GM19324 (cell line): ENCODE data around the gene MAGI1.

Source experiments
- ATAC-seq: cut with Tn5 transposase; IDR thresholded peaks from one replicate; pipeline ENCODE4 v1.9.1; 2021; ENCODE audit warnings: mild to moderate bottlenecking, moderate library complexity; ENCODE audit not compliant: unreplicated experiment, low FRiP score

The MAGI1 gene

DNA sequence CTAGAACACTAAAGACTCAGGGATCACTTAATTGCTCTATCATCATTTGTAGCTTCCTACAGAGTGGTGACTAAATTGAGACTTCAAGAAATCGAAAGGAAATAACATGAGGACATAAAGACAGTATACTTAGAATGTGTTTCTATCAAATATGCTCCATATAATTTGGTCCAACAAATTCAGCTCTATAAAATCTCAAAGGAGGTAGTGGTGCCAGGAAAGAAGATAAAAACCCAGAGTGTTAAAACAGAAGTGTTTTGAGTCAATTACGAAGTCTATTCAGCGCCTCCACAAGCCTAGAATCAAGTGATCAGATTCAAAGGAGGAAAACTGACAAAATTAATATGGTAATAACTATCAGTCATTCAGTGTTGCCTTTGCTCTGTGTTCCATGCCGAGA is 22.9 kb downstream of the MAGI1 start:
- no peak for ATAC-seq

DNA sequence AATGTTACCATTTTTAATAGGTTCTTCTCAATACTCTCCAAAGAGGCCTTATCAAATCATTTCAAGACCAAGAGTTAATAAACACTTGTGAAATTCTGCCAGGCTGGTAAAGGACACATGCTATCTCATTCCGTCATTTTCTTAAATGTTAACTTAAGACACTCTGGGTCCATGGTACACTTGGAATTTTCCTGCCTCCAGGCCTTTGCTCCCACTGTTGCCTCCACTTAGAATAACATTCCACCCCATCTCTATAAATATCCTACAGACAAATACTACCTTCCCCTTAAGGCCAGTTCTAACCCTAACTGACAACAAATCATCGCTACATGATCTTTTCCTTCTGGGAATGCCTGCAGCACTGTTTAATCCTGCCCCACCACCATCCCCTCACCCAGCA is 24.1 kb downstream of the MAGI1 start:
- ATAC-seq: no peak

DNA sequence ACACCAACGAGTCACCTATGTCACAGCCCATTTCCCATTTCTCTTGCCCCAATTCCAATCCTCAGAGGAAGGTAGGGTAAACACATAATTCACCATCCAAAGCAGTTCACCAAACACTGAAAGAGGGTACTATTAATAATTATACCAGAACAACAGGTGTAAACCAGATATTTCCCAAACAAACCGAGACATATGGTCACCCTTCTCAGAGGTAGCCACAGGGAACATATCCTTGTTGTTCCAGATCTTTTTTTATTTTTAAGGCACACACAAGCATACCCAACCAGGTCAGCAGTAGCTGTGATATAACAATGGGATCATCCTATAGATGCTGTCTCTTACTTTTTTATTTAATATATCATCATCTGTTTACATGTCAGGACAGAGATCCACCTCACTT is 24.7 kb downstream of the MAGI1 start:
- no peak for ATAC-seq

DNA sequence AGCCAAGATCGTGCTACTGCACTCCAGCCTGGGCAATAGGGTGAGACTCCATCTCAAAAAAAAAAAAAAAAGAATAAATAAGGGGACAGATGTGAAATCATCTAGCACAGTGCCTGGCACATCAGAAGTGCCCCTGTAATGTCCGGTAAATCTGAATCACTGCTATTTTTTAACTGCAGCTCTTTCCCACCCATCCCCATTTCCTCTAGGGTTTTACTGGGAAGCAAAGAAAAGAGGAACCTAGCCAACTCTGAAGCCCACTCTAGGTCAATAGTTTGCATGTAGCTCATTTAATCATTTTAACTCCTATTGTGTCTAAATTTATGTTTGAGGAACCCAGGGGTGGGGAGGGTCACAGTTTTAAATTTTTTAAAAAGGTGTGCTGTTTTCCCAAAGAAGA is 26.0 kb downstream of the MAGI1 start:
- ATAC-seq: no peak

DNA sequence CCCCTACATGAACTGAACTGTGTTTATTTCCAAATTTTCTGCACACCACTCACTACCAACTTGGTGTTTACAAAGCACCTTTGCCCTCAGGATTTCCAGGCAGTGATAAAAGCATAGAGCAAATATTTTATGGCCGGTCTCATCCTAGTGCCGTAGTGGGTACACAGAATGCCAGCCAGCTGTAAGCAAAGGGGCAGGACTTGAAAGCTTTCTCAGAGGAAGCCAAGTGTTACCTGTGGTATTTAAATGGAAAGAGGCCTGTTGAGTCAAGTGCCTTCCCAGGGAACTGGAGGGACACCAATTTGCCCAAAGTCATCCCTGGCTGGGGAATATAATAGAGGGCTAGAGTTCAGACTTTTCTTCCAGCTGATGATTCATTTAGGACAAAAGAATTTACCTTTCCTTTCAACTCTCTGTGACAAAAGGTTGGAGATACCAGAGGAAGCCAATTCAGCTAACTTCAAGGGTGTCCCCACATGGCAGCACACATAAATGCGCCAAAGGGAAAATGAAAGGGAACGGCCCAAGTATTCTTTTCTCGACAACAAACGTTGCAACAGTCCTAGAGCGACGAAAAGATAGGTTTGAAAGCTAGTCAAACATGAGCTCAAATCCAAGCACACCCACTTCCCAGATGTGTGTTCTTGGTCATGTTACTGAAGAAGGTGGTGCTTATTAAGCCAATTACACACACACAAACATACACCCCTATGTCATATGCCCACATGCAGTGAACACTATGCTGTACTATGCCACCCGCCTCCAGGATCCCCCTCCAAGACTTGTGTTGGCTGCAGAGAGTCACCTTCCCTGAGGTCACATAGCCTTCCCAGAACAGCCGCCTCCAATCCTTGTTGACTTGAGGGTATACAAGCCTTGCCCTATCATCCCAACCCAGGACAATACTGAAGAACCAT is 27.7 kb downstream of the MAGI1 start:
- ATAC-seq: no peak

DNA sequence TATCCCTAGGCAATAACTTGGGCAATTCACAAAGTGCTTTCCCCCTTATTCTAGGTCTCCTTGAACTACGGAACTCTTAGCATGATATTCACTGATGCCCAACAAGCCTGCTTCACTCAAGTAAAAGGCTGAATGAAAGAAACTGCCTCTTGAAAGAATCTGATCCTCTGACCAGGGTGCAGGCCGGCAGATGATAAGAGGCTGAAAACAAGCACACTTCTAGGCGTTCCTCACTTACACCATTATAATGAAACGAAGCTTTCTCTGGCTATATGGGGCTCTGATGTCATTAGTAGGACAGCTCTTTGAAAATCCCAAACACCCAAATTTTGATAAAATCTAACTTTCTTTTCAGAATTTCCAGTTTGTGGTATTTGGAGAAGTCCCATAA is 28.4 kb downstream of the MAGI1 start:
- no peak for ATAC-seq

DNA sequence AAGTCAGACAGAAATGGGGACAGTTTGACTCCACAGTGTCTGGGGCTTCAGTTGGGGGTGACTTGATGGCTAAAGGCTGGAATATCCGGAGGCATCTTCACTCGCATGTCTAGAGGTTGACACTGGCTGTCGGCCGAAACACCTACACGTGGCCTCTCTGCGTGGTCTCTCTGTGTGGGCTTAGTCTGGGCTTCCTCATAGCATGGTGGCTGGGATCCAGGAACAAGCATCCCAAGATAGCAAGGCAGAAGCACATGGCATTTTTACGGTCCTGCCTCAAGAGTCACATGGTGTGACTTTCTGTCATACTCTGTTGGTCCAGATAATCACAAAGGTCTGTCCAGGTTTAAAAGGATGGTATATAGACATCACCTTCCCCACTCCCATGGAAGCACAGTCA is 34.5 kb downstream of the MAGI1 start:
- no peak for ATAC-seq

DNA sequence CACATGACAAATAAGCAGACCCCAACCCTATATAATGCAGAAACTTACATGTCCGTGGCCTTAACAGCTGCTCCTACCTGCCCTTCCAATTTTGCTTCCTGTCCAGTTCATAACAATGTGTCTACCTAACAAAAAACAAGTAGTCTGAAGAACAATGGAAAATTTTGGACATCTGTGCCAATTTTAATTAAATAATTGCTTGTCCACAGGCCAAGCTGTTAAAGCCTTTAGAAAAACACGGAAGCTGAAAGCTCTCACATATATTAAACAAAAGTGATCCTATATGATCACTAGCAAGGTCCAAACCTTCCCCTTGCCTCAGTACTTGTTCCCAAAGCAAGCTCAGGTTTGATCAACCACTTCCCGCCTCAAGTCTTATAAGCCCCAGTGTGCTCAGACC is 37.1 kb downstream of the MAGI1 start:
- no peak for ATAC-seq

DNA sequence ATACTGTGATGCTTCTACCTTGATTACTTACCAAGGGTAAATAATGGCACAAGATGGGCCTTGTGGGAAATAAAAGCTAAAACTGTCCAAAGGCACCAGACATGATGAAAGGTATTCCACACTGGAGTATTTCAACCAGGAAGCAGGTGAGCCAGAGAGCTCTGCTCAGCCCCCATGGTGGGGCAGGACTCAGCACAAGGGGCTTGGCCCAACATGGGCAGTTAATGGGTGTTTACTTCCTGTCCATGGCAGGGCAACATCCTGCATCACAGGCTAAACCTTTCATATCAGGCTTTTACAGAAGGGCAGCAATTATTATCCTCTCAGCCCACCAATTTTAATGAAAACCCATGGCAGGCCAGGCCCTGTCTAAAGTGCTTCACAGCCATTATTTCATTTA is 38.2 kb downstream of the MAGI1 start:
- ATAC-seq: no peak

DNA sequence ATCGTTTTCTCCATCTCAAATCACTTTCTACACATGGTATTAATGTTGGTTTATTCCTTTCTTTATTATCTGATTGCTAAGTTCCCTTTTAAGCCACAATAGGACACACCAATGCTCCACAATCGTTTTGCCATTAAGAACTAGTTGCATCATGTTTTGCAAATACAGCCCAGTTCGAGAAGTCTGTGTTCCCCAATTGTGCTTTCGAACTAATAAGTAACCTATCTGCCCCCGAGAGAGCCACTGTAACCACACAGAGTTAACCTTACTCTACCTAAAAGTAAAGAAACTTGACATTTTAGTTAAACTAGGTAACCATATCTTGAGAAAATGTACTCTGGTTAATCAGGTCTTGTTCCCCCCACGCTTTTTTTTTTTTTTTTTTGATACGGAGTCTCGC is 39.1 kb downstream of the MAGI1 start:
- ATAC-seq: no peak

DNA sequence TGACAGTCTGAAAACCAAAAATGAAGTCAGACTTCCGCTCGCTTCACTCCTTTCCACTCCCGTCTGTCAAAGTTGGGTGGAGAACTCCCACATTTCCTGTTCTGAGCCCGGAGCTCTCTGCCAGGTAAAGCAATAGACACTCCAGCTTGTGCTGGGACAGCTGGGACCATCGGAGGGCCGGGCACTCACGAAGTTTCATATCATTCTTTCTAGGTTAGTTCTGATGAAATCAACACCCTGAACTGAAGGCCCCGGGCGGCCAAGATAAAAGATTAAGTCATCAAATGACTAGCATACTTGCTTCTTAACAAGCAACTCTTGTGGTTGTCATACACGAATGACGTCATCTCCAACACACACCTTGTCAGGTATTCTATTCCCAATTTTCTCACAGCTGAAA is 42.1 kb downstream of the MAGI1 start:
- ATAC-seq: no peak

DNA sequence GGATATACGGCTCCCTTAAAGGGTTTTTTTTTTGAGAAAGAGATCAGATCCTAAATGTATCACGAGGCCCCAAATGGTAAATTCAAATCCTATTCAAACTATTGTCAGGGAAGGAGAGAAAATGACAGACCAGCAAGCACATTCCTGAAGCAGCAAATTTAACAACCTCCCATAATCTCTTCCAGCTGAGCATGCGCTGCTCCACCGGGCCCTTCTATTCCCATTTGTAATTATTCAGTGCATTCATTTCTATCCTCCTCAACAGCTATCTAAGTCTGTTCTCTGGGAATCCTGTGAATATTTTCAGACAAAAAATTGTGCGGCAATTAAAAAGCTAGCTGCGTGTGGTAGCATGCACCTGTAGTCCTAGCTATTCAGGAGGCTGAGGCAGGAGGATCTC is 43.2 kb downstream of the MAGI1 start:
- ATAC-seq: no peak

DNA sequence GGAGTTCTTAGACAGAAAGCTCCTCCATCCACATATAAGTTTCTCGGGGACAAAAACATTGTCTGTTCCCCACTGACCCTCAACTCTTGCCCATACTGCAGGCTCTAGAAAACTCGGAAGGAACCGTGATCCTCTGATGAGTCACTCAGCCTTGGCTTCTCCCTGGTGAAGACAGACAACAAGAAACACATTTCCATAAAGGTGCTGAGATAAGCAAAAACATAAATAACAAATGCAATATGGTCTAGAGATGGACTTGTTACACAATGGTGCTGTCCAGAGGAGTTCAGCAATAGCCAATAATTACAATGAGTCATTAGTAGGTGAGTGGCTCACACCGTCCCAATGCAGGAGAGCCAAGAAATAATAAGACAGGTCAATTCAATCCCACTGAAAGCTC is 43.7 kb downstream of the MAGI1 start:
- ATAC-seq: no peak

DNA sequence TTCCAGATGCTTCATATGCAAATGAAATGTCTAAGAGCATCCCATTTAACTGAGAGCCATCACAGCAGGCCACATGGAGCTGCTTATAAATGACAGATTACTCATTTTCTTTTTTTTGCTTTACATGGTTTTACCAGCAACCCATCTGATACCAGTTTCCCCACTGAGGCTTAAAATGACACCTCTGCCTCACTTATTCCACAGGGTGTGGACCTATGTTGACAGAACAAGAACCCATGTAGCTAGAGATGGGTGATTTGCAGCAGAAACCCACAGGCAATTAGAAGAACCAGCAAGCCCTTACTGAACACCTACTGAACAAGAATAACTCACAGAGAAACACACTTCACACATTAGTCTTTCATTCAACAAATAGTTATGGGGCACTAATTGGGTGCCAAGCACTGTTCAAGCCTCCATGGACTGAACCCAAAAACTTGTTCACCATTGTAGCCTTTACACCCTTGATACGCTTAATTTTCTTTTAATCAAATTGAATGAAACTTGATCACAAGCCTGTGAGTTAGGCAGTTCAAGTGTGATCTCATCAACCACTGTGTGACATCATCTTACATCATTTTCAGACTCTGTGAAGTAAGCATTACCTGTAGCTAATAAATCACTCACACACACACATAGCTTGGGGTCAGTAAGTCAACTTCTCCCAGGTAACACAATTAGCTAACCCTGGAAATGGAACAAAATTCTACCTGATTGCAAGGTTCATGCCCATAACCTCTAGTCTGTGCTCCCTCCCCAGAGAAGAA is 45.4 kb downstream of the MAGI1 start:
- no peak for ATAC-seq

DNA sequence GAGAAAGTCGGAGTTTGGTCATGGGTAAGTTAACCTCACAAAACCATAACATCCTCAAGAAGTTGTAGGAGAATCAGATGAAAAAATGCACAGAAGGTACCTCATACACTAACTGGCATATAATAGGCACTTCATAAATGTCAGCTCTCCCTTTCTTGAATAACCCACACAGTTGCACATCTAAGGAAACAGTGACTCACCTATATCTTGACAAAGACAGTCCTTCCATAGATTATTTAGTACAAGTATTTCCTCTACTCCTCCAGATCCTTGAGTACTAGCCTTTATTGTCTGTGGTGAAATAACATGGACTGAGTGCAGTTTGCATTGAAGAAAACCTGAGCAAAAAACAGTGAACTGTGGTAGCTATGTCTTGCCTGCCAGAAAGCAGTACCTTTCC is 46.6 kb downstream of the MAGI1 start:
- ATAC-seq: no peak

DNA sequence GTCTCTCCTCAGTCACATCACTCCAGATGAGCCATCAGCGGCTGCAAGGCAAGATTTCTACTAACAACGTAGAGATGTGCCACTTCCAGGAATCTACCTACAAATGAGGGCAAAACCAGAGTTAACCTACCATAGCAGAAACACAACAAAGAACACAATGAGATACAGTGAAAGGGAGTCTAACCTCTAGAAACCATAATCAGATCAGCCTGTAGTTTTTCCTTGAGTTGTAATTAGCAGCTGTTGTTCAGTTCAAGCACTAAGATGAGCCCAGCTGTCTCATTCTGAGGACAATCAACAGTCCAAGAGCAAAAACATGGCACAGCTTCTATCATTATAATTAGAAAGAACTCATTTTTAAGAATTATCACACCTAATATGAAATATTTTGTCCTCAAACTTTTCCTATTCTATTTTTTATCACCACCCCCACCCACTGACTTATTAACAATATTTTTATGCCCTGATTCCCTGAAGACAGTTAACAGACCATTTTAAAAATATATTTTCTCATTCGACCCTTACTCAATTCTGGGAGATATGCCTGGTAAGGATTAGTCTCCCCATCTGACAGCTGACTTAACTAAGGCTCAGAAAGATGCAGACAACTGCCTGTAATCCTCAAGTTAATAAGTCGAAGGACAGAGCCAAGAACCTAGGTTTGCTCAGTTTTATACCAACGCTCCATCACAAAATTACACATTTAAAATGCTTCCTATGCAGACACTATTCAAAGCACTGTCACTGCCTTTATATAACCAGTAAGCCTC is 50.1 kb downstream of the MAGI1 start:
- ATAC-seq: no peak

DNA sequence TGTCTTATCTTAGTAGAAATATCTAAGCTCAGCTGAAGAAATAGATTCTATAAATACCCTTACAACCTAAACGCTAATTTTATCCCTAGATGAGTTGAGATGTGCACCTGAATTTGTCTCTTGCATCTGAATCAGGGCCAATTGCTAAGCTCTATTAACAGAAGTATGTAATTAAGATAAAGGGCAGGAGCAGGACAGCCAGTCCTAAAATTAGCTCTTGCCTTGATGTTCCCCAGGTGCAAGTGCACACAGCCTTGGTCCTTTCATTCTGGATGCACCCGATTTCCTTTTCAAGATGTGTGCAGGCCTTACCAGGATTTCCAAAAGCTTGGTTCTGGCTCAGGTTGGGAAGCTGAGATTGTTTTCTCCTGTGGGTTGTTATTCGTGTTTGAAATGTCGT is 52.4 kb downstream of the MAGI1 start:
- ATAC-seq: no peak

DNA sequence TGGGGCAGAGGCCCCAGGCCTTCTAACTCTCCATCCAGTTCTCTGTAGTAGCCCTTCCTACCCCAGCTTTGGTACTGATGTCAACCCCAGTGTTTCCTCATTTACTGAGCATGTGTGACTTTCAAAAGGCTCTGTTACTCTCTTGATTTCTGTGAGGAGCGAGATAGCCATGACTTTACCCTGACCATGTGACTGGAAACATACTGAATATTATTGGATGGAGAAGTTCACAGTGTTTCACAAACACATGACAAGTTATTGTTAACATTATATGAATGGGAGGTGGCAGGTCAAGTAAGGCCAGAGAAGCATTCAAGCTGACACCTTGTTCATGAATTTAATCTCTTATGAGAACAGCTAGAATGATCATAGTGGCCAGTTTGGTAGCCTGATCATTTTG is 53.7 kb downstream of the MAGI1 start:
- no peak for ATAC-seq

DNA sequence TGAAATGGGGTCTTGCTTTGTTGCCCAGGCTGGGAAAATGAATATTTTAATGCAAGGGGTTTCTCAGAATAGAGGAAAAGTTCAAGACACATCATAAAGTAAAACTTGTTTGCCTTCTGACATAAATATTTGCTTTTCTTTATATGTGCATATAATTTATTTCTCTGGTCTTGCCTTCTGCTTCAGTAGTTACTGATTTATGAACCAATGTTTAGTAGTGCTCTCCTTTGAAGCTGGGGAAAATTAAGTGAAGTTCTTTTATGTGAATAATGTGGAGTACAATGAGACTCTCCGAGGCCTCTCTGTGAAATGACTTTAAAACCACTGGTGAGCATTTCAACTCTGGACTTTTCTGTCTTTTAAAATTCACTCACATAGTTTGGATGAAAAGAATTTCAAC is 55.6 kb downstream of the MAGI1 start:
- ATAC-seq: no peak

DNA sequence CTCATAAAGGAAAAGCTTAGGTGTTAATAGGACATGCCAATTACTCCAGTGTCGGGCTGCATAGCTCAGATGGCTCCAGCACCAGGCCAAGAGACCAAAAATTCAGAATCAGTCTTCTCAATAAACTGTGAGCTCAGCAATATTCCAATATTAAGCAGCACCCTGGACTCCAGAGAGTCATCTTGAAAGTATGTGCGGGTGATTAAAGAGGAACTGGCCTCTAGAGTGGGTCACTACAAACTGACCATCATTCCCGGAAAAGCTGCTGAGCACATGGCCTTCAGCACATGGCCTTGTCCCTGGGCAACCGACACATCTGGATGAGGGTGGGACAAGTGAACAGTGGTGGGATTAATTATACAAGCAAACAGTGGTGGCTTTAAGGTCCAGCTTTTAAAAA is 59.0 kb downstream of the MAGI1 start:
- no peak for ATAC-seq

DNA sequence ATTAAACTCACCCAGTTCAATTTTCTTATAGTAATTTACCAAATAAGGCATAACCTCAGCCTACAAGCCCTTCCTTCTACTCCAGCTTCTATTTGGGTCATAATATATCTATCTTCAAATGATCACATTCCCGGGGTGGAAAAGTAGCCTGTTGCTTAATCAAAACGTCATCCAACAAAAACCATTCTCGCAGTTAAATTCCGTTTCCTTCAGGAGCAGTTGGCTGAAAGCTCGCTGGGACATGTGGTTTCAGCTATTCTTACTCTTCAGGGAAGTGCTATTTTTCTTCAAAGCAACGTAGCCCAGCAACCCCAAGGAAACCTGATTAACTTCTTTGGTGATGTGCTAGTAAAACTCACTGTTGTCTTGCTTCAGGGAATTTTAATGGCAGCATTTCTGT is 59.6 kb downstream of the MAGI1 start:
- ATAC-seq: no peak
